WTC11 (cell line): Measurements from ENCODE around the gene GOLGA8S. TPM values are rescaled to one million over a fixed set of nuclear protein-coding genes. Genes with fewer than 3 reads are reported as not detected.

Experiments
- ATAC-seq: fragments of 200-7000 bp; cut with Tn5 transposase; 2 replicates; pipeline ENCODE4 v1.10.0; 2021; ENCODE audit warnings: mild to moderate bottlenecking, moderate library complexity
- CTCF ChIA-PET: fragments of 300-600 bp; sonication (Branson Sonifier 250); formaldehyde crosslinking; loops from one replicate; lab custom pipeline; 2021; ENCODE audit warnings: antibody characterized with exemption; lab: Charles Lee
- POLR2A ChIA-PET: fragments of 350-600 bp; sonication (Branson Sonifier 250); formaldehyde crosslinking; loops from one replicate; lab custom pipeline; 2021; ENCODE audit warnings: antibody characterized with exemption; lab: Charles Lee
- DNase-seq: peaks from one replicate; pipeline ENCODE4 v3.0.0; 2021; ENCODE audit warnings: low spot score
- H3K27ac Mint-ChIP-seq: 2 replicates; pipeline ENCODE4 v1.8.0; 2021; ENCODE audit warnings: mixed read lengths
- H3K27me3 Mint-ChIP-seq: 2 replicates; pipeline ENCODE4 v1.8.0; 2021; ENCODE audit warnings: low read depth, mild to moderate bottlenecking, moderate library complexity, mixed read lengths
- H3K36me3 Mint-ChIP-seq: 2 replicates; pipeline ENCODE4 v1.8.0; 2021; ENCODE audit warnings: mixed read lengths
- H3K4me1 Mint-ChIP-seq: 2 replicates; pipeline ENCODE4 v1.8.0; 2022; ENCODE audit warnings: mixed read lengths
- H3K4me3 Mint-ChIP-seq: 2 replicates; pipeline ENCODE4 v1.8.0; 2021; ENCODE audit warnings: mild to moderate bottlenecking, moderate library complexity, mixed read lengths
- H3K9me3 Mint-ChIP-seq: 2 replicates; pipeline ENCODE4 v1.8.0; 2021; ENCODE audit warnings: mixed read lengths
- CREB1 ChIP-seq: sonication (generic); formaldehyde crosslinking; IDR thresholded peaks from 2 replicates; pipeline ENCODE4 v1.8.0; 2023; ENCODE audit warnings: mild to moderate bottlenecking, missing genetic modification reagents
- EMX1 ChIP-seq: fragments of 250-450 bp; sonication (Bioruptor Pico); IDR thresholded peaks from 2 replicates; pipeline ENCODE4 v1.8.0; 2021; ENCODE audit warnings: mild to moderate bottlenecking
- FOXJ3 ChIP-seq: sonication (generic); formaldehyde crosslinking; IDR thresholded peaks from 2 replicates; pipeline ENCODE4 v1.9.0; 2021; ENCODE audit warnings: missing genetic modification reagents, mild to moderate bottlenecking, borderline replicate concordance
- FOXP1 ChIP-seq: sonication (generic); formaldehyde crosslinking; IDR thresholded peaks from 2 replicates; pipeline ENCODE4 v1.8.0; 2022; ENCODE audit warnings: missing genetic modification reagents, mild to moderate bottlenecking, moderate library complexity, borderline replicate concordance
- JAZF1 ChIP-seq: fragments of 250-450 bp; sonication (Bioruptor Pico); IDR thresholded peaks from 2 replicates; pipeline ENCODE4 v1.9.0; 2021; ENCODE audit warnings: moderate library complexity, mild to moderate bottlenecking, inconsistent platforms
- MYBL2 ChIP-seq: sonication (generic); formaldehyde crosslinking; IDR thresholded peaks from 2 replicates; pipeline ENCODE4 v1.8.1; 2023; ENCODE audit warnings: mild to moderate bottlenecking, moderate library complexity, missing genetic modification reagents
- NFE2L1 ChIP-seq: sonication (generic); formaldehyde crosslinking; IDR thresholded peaks from 2 replicates; pipeline ENCODE4 v1.8.1; 2023; ENCODE audit warnings: missing genetic modification reagents
- PRRX2 ChIP-seq: fragments of 250-450 bp; sonication (Bioruptor Pico); IDR thresholded peaks from 2 replicates; pipeline ENCODE4 v1.8.0; 2021; ENCODE audit warnings: mild to moderate bottlenecking
- TEAD4 ChIP-seq: sonication (generic); formaldehyde crosslinking; IDR thresholded peaks from 2 replicates; pipeline ENCODE4 v1.8.0; 2022; ENCODE audit warnings: mild to moderate bottlenecking, missing genetic modification reagents
- ZNF138 ChIP-seq: sonication (generic); formaldehyde crosslinking; conservative IDR thresholded peaks from 2 replicates; pipeline ENCODE4 v1.8.1; 2022; ENCODE audit warnings: mild to moderate bottlenecking, moderate library complexity, missing genetic modification reagents
- ZNF219 ChIP-seq: sonication (generic); formaldehyde crosslinking; IDR thresholded peaks from 2 replicates; pipeline ENCODE4 v1.8.0; 2023; ENCODE audit warnings: missing genetic modification reagents, mild to moderate bottlenecking, borderline replicate concordance
- total RNA-seq: library from RNA; stranded (reverse); gene quantifications from 3 replicates; pipeline ENCODE4 v1.2.3, GENCODE V29; 2021
- TF ChIP-seq, protein P1 (sequence below): fragments of 250-450 bp; sonication (Bioruptor Pico); IDR thresholded peaks from 2 replicates; pipeline ENCODE4 v1.9.0; 2021; ENCODE audit warnings: mild to moderate bottlenecking, borderline replicate concordance
- TF ChIP-seq, protein P2 (sequence below): sonication (generic); formaldehyde crosslinking; IDR thresholded peaks from 2 replicates; pipeline ENCODE4 v1.8.0; 2023; ENCODE audit warnings: missing genetic modification reagents
- TF ChIP-seq, protein P3 (sequence below): sonication (generic); formaldehyde crosslinking; IDR thresholded peaks from 2 replicates; pipeline ENCODE4 v1.8.1; 2023; ENCODE audit warnings: mild to moderate bottlenecking, missing genetic modification reagents
- TF ChIP-seq, protein P4 (sequence below): sonication (generic); formaldehyde crosslinking; IDR thresholded peaks from 2 replicates; pipeline ENCODE4 v1.8.1; 2022; ENCODE audit warnings: mild to moderate bottlenecking, missing genetic modification reagents, moderate library complexity, borderline replicate concordance
- TF ChIP-seq, protein P5 (sequence below): sonication (generic); formaldehyde crosslinking; IDR thresholded peaks from 2 replicates; pipeline ENCODE4 v1.8.0; 2022; ENCODE audit warnings: missing genetic modification reagents
- TF ChIP-seq, protein P6 (sequence below): sonication (generic); formaldehyde crosslinking; IDR thresholded peaks from 2 replicates; pipeline ENCODE4 v1.8.1; 2023; ENCODE audit warnings: mild to moderate bottlenecking, missing genetic modification reagents, borderline replicate concordance
- TF ChIP-seq, protein P7 (sequence below): fragments of 250-450 bp; sonication (Bioruptor Pico); conservative IDR thresholded peaks from 2 replicates; pipeline ENCODE4 v1.9.0; 2021; ENCODE audit warnings: mild to moderate bottlenecking

GOLGA8S gene
- total RNA-seq, 1 experiment from 2014 or later = 0.22 TPM

DNA sequence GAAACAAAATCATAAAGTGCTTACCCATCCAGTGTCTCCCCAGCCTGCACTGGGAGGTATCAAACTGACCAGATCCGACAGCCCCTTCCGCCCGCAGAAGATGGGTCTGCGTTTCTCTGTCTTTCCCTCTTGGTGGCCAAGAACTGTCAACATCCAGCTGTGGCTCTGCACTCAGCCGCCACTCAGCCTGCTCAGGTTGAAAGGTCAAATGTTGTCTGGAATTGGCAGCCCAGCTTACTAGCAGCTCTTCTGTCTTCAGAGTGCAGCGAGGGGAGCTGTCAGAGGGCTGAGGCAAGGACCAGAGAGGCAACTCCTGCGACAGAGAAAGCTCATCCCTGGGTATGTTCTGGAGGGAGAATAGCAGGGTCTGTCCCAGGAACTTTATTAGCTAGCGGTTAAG is 47.1 kb downstream of the GOLGA8S start:
- no peak overlapping the region for H3K4me3 Mint-ChIP-seq
- ATAC-seq (no peak), DNase-seq (no peak)
- CTCF ChIA-PET = no interaction called here
- peaks cover 26% of the 10 kb centered on the region for H3K36me3 Mint-ChIP-seq
- TF ChIP-seq, protein P1, sequence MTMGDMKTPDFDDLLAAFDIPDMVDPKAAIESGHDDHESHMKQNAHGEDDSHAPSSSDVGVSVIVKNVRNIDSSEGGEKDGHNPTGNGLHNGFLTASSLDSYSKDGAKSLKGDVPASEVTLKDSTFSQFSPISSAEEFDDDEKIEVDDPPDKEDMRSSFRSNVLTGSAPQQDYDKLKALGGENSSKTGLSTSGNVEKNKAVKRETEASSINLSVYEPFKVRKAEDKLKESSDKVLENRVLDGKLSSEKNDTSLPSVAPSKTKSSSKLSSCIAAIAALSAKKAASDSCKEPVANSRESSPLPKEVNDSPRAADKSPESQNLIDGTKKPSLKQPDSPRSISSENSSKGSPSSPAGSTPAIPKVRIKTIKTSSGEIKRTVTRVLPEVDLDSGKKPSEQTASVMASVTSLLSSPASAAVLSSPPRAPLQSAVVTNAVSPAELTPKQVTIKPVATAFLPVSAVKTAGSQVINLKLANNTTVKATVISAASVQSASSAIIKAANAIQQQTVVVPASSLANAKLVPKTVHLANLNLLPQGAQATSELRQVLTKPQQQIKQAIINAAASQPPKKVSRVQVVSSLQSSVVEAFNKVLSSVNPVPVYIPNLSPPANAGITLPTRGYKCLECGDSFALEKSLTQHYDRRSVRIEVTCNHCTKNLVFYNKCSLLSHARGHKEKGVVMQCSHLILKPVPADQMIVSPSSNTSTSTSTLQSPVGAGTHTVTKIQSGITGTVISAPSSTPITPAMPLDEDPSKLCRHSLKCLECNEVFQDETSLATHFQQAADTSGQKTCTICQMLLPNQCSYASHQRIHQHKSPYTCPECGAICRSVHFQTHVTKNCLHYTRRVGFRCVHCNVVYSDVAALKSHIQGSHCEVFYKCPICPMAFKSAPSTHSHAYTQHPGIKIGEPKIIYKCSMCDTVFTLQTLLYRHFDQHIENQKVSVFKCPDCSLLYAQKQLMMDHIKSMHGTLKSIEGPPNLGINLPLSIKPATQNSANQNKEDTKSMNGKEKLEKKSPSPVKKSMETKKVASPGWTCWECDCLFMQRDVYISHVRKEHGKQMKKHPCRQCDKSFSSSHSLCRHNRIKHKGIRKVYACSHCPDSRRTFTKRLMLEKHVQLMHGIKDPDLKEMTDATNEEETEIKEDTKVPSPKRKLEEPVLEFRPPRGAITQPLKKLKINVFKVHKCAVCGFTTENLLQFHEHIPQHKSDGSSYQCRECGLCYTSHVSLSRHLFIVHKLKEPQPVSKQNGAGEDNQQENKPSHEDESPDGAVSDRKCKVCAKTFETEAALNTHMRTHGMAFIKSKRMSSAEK (CRISPR knock-in tag) = no peak
- no peak for TF ChIP-seq ZNF138 (CRISPR knock-in tag)
- TF ChIP-seq ZNF219 (CRISPR knock-in tag) = no peak
- TF ChIP-seq PRRX2 (CRISPR knock-in tag) = no peak
- TF ChIP-seq FOXP1 (CRISPR knock-in tag) = no peak
- TF ChIP-seq, protein P2, sequence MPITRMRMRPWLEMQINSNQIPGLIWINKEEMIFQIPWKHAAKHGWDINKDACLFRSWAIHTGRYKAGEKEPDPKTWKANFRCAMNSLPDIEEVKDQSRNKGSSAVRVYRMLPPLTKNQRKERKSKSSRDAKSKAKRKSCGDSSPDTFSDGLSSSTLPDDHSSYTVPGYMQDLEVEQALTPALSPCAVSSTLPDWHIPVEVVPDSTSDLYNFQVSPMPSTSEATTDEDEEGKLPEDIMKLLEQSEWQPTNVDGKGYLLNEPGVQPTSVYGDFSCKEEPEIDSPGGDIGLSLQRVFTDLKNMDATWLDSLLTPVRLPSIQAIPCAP (CRISPR knock-in tag) = no peak
- TF ChIP-seq, protein P3, sequence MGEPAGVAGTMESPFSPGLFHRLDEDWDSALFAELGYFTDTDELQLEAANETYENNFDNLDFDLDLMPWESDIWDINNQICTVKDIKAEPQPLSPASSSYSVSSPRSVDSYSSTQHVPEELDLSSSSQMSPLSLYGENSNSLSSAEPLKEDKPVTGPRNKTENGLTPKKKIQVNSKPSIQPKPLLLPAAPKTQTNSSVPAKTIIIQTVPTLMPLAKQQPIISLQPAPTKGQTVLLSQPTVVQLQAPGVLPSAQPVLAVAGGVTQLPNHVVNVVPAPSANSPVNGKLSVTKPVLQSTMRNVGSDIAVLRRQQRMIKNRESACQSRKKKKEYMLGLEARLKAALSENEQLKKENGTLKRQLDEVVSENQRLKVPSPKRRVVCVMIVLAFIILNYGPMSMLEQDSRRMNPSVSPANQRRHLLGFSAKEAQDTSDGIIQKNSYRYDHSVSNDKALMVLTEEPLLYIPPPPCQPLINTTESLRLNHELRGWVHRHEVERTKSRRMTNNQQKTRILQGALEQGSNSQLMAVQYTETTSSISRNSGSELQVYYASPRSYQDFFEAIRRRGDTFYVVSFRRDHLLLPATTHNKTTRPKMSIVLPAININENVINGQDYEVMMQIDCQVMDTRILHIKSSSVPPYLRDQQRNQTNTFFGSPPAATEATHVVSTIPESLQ = no peak
- TF ChIP-seq TEAD4 (CRISPR knock-in tag) = no peak
- no peak for TF ChIP-seq FOXJ3 (CRISPR knock-in tag)
- TF ChIP-seq MYBL2 (CRISPR knock-in tag) = no peak
- TF ChIP-seq, protein P4, sequence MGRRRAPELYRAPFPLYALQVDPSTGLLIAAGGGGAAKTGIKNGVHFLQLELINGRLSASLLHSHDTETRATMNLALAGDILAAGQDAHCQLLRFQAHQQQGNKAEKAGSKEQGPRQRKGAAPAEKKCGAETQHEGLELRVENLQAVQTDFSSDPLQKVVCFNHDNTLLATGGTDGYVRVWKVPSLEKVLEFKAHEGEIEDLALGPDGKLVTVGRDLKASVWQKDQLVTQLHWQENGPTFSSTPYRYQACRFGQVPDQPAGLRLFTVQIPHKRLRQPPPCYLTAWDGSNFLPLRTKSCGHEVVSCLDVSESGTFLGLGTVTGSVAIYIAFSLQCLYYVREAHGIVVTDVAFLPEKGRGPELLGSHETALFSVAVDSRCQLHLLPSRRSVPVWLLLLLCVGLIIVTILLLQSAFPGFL (CRISPR knock-in tag) = no peak
- no peak for TF ChIP-seq NFE2L1
- no peak for TF ChIP-seq CREB1 (CRISPR knock-in tag)
- TF ChIP-seq, protein P5, sequence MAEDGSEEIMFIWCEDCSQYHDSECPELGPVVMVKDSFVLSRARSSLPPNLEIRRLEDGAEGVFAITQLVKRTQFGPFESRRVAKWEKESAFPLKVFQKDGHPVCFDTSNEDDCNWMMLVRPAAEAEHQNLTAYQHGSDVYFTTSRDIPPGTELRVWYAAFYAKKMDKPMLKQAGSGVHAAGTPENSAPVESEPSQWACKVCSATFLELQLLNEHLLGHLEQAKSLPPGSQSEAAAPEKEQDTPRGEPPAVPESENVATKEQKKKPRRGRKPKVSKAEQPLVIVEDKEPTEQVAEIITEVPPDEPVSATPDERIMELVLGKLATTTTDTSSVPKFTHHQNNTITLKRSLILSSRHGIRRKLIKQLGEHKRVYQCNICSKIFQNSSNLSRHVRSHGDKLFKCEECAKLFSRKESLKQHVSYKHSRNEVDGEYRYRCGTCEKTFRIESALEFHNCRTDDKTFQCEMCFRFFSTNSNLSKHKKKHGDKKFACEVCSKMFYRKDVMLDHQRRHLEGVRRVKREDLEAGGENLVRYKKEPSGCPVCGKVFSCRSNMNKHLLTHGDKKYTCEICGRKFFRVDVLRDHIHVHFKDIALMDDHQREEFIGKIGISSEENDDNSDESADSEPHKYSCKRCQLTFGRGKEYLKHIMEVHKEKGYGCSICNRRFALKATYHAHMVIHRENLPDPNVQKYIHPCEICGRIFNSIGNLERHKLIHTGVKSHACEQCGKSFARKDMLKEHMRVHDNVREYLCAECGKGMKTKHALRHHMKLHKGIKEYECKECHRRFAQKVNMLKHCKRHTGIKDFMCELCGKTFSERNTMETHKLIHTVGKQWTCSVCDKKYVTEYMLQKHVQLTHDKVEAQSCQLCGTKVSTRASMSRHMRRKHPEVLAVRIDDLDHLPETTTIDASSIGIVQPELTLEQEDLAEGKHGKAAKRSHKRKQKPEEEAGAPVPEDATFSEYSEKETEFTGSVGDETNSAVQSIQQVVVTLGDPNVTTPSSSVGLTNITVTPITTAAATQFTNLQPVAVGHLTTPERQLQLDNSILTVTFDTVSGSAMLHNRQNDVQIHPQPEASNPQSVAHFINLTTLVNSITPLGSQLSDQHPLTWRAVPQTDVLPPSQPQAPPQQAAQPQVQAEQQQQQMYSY (CRISPR knock-in tag) = no peak
- no peak for TF ChIP-seq EMX1 (CRISPR knock-in tag)
- TF ChIP-seq JAZF1 (CRISPR knock-in tag) = no peak
- TF ChIP-seq, protein P6, sequence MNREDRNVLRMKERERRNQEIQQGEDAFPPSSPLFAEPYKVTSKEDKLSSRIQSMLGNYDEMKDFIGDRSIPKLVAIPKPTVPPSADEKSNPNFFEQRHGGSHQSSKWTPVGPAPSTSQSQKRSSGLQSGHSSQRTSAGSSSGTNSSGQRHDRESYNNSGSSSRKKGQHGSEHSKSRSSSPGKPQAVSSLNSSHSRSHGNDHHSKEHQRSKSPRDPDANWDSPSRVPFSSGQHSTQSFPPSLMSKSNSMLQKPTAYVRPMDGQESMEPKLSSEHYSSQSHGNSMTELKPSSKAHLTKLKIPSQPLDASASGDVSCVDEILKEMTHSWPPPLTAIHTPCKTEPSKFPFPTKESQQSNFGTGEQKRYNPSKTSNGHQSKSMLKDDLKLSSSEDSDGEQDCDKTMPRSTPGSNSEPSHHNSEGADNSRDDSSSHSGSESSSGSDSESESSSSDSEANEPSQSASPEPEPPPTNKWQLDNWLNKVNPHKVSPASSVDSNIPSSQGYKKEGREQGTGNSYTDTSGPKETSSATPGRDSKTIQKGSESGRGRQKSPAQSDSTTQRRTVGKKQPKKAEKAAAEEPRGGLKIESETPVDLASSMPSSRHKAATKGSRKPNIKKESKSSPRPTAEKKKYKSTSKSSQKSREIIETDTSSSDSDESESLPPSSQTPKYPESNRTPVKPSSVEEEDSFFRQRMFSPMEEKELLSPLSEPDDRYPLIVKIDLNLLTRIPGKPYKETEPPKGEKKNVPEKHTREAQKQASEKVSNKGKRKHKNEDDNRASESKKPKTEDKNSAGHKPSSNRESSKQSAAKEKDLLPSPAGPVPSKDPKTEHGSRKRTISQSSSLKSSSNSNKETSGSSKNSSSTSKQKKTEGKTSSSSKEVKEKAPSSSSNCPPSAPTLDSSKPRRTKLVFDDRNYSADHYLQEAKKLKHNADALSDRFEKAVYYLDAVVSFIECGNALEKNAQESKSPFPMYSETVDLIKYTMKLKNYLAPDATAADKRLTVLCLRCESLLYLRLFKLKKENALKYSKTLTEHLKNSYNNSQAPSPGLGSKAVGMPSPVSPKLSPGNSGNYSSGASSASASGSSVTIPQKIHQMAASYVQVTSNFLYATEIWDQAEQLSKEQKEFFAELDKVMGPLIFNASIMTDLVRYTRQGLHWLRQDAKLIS (CRISPR knock-in tag) = no peak
- TF ChIP-seq, protein P7, sequence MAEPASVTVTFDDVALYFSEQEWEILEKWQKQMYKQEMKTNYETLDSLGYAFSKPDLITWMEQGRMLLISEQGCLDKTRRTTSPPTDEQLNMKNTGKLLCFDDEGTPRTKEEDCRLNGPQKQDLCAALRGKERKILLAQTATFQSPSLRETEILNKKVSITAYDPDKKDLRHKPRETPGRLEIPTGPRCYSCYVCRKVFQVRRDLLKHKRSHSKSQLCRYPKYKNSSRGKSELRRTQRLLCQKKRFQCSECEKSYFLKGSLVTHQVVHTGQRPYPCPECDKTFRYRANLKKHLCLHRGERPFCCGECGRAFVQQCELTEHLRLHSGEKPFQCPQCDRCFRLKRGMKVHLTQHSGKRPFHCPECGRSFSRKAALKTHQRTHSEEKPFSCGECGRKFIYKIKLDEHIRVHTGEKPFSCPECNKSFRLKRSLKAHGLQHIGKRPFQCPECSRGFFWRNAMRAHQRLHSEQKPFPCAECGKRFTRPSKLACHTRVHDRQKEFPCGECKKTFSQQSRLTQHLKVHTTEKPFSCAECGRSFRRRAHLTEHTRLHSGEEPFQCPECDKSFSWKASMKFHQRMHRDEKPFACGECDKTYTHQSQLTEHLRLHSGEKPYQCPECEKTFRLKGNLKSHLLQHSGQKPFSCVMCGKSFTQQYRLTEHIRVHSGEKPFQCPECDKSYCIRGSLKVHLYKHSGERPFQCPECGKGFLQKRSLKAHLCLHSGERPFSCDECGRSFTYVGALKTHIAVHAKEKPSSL (CRISPR knock-in tag) = no peak
- H3K9me3 Mint-ChIP-seq = peaks cover 35% of the 10 kb centered on the region
- H3K27ac Mint-ChIP-seq = no peak overlapping the region
- H3K27me3 Mint-ChIP-seq = peaks cover 12% of the 10 kb centered on the region
- no peaks in the 10 kb centered on the region for H3K4me1 Mint-ChIP-seq
- POLR2A ChIA-PET = no interaction called here
